Osteocyte (in vitro differentiated cells): ENCODE measurements around the gene LCORL. TPM values are rescaled to one million over a fixed set of nuclear protein-coding genes. Genes with fewer than 3 reads are reported as not detected.
"Not testable (repeated sequence)": the region's sequence is repeated elsewhere in the genome, so short reads cannot be mapped to it uniquely, and the experiment has no call there.

Source experiments
- DNase-seq: peaks from one replicate; pipeline ENCODE4 v3.0.0; 2021; ENCODE audit warnings: mixed read lengths; ENCODE audit not compliant: unreplicated experiment; ENCODE audit errors: extremely low spot score
- H3K27ac Mint-ChIP-seq: one replicate; pipeline ENCODE4 v1.8.0; 2021; ENCODE audit warnings: mild to moderate bottlenecking, mixed read lengths; ENCODE audit not compliant: unreplicated experiment
- H3K27me3 Mint-ChIP-seq: one replicate; pipeline ENCODE4 v1.8.0; 2021; ENCODE audit warnings: mixed read lengths; ENCODE audit not compliant: unreplicated experiment
- H3K36me3 Mint-ChIP-seq: one replicate; pipeline ENCODE4 v1.8.0; 2021; ENCODE audit warnings: mixed read lengths; ENCODE audit not compliant: unreplicated experiment
- H3K4me1 Mint-ChIP-seq: one replicate; pipeline ENCODE4 v1.8.0; 2021; ENCODE audit warnings: mixed read lengths; ENCODE audit not compliant: unreplicated experiment
- H3K4me3 Mint-ChIP-seq: one replicate; pipeline ENCODE4 v1.8.0; 2021; ENCODE audit warnings: mild to moderate bottlenecking, moderate library complexity, mixed read lengths; ENCODE audit not compliant: unreplicated experiment
- H3K9me3 Mint-ChIP-seq: one replicate; pipeline ENCODE4 v1.8.0; 2021; ENCODE audit warnings: mixed read lengths; ENCODE audit not compliant: unreplicated experiment
- total RNA-seq: library from RNA; stranded (reverse); gene quantifications from 2 replicates; pipeline ENCODE4 v1.2.1, GENCODE V29; 2021
- TF ChIP-seq, protein P1 (sequence below): fragments of 200-600 bp; sonication (generic); IDR thresholded peaks from 2 replicates; pipeline ENCODE4 v1.5.0; 2021; ENCODE audit warnings: antibody characterized with exemption, mild to moderate bottlenecking, moderate library complexity

LCORL gene
- total RNA-seq, 1 donor from 2014 or later, result 18.2 TPM

GRCh38 chr4:17865866-17866363 lies 155.6 kb downstream of the LCORL start:
- H3K4me3 Mint-ChIP-seq, result no peak overlapping the region
- H3K27me3 Mint-ChIP-seq, result no peaks in the 10 kb centered on the region
- no peak overlapping the region for H3K27ac Mint-ChIP-seq
- H3K4me1 Mint-ChIP-seq, result no peaks in the 10 kb centered on the region
- peaks cover 17% of the 10 kb centered on the region for H3K9me3 Mint-ChIP-seq
- TF ChIP-seq, protein P1, sequence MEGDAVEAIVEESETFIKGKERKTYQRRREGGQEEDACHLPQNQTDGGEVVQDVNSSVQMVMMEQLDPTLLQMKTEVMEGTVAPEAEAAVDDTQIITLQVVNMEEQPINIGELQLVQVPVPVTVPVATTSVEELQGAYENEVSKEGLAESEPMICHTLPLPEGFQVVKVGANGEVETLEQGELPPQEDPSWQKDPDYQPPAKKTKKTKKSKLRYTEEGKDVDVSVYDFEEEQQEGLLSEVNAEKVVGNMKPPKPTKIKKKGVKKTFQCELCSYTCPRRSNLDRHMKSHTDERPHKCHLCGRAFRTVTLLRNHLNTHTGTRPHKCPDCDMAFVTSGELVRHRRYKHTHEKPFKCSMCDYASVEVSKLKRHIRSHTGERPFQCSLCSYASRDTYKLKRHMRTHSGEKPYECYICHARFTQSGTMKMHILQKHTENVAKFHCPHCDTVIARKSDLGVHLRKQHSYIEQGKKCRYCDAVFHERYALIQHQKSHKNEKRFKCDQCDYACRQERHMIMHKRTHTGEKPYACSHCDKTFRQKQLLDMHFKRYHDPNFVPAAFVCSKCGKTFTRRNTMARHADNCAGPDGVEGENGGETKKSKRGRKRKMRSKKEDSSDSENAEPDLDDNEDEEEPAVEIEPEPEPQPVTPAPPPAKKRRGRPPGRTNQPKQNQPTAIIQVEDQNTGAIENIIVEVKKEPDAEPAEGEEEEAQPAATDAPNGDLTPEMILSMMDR, result no peak
- peaks cover 29% of the 10 kb centered on the region for H3K36me3 Mint-ChIP-seq
- no peak for DNase-seq

- not testable (repeated sequence) for H3K27ac Mint-ChIP-seq, H3K27me3 Mint-ChIP-seq, DNase-seq, H3K4me1 Mint-ChIP-seq, H3K4me3 Mint-ChIP-seq
- Mint-ChIP-seq H3K9me3 (peaks cover 23% of the 10 kb centered on the region), H3K36me3 (peaks cover 36% of the 10 kb centered on the region)
Measured at GRCh38 chr4:17861906-17862305, 159.6 kb downstream of the LCORL start.

DNA sequence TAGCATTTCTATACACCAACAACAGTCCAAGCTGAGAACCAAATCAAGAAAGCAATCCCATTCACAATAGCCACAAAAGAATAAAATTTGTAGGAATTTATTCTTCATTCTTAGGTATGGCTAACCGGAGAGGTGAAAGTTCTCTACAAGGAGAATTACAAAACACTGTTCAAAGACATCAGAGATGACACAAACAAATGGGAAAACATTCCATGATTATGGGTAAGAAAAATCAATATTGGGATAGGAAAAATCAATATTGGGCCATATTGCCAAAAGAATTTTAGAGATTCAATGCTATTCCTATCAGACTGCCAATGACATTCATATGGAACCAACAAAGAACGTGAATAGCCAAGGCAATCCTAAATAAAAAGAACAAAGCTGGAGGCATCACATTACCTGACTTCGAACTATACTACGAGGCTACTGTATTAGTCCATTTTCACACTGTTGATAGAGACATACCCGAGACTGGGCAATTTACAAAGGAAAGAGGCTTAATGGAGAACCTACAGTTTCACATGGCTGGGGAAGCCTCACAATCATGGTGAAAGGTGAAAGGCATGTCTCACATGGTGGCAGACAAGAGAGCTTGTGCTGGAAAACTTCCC lies 161.7 kb downstream of the LCORL start:
- Mint-ChIP-seq H3K27ac (no peak overlapping the region), H3K36me3 (peaks cover 32% of the 10 kb centered on the region), H3K27me3 (no peaks in the 10 kb centered on the region), H3K9me3 (peaks cover 23% of the 10 kb centered on the region), H3K4me1 (no peaks in the 10 kb centered on the region), H3K4me3 (no peak overlapping the region)
- TF ChIP-seq, protein P1, result no peak
- DNase-seq, result no peak

DNA sequence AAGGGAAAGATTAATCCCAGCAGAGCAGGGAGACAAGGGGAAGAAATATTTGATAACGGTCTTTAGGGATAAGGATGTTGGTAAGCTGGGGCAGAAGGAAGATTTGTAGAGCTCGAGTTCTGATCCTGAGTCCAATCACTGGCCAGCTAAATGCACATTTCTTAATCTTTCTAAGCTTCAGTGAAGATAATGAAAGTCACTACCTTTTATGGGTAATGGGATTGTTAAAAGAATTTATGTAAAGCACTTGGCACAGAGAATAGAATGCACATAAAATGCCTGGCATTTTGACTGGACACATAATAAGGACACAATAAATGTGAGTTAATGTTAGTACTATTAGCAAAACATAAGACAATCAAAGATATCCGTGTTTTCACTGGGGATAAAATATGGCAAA lies 167.5 kb downstream of the LCORL start:
- TF ChIP-seq, protein P1, result no peak
- no peaks in the 10 kb centered on the region for H3K27me3 Mint-ChIP-seq
- peaks cover 7% of the 10 kb centered on the region for H3K9me3 Mint-ChIP-seq
- H3K4me3 Mint-ChIP-seq, result no peak overlapping the region
- peaks cover 8% of the 10 kb centered on the region for H3K36me3 Mint-ChIP-seq
- no peak for DNase-seq
- no peaks in the 10 kb centered on the region for H3K4me1 Mint-ChIP-seq
- H3K27ac Mint-ChIP-seq, result no peak overlapping the region

- TF ChIP-seq, protein P1, result no peak
- Mint-ChIP-seq H3K27me3 (no peaks in the 10 kb centered on the region), H3K9me3 (no peaks in the 10 kb centered on the region), H3K4me3 (no peak overlapping the region), H3K27ac (no peak overlapping the region), H3K4me1 (peaks cover 2% of the 10 kb centered on the region), H3K36me3 (peaks cover 8% of the 10 kb centered on the region)
- DNase-seq, result no peak
Measured at GRCh38 chr4:17851959-17852358, 169.6 kb downstream of the LCORL start.

GRCh38 chr4:17850295-17850694 lies 171.3 kb downstream of the LCORL start:
- not testable (repeated sequence) for H3K4me3 Mint-ChIP-seq, H3K36me3 Mint-ChIP-seq, DNase-seq, H3K27me3 Mint-ChIP-seq, H3K27ac Mint-ChIP-seq, H3K9me3 Mint-ChIP-seq
- peaks cover 16% of the 10 kb centered on the region for H3K4me1 Mint-ChIP-seq
